Left ventricle myocardium inferior (tissue), 1 donor: ENCODE results near the gene ZNF689. TPM values are rescaled to one million over a fixed set of nuclear protein-coding genes. Genes with fewer than 3 reads are reported as not detected.

Experiments used
- DNase-seq: peaks from one replicate; pipeline ENCODE4 v3.0.0-alpha.2; 2020
- H3K27ac ChIP-seq: fragments of 200-600 bp; replicated peaks from 2 replicates; pipeline ENCODE4 v1.8.0; 2021
- H3K27me3 ChIP-seq: fragments of 200-600 bp; 2 replicates; pipeline ENCODE4 v1.8.0; 2021; ENCODE audit warnings: low read depth
- H3K36me3 ChIP-seq: fragments of 200-600 bp; 2 replicates; pipeline ENCODE4 v1.8.0; 2021
- H3K4me1 ChIP-seq: fragments of 200-600 bp; 2 replicates; pipeline ENCODE4 v1.8.0; 2021
- H3K4me3 ChIP-seq: fragments of 200-600 bp; 2 replicates; pipeline ENCODE4 v1.8.0; 2021; ENCODE audit warnings: mild to moderate bottlenecking, moderate library complexity
- H3K9me3 ChIP-seq: fragments of 200-600 bp; replicated peaks from 2 replicates; pipeline ENCODE4 v1.8.0; 2021
- CTCF ChIP-seq: fragments of 200-600 bp; IDR thresholded peaks from 2 replicates; pipeline ENCODE4 v1.8.0; 2021; ENCODE audit warnings: antibody characterized with exemption, mild to moderate bottlenecking, borderline replicate concordance
- intact Hi-C: fragments of 100-400 bp; cut with micrococcal nuclease; formaldehyde crosslinking; loops from one replicate; pipeline ENCODE4 v1.11.0; 2022
- total RNA-seq: library from RNA; stranded (reverse); fragmentation: NEBNext Ultra II Directional; extraction: Animal tissue kit (Norgen Biotek cat#: 25700); gene quantifications from one replicate; pipeline ENCODE4 v1.2.1, GENCODE V29; 2021
- donor health status: DM: no; HTN: yes; CAD: no; lungs with severe emphysema.

Gene ZNF689
- total RNA-seq, 1 donor from 2014 or later = 5.0 TPM

- H3K9me3 ChIP-seq = no peaks in the 10 kb centered on the region
- no peak overlapping the region for H3K27ac ChIP-seq
- DNase-seq = no peak
- no peak overlapping the region for H3K4me3 ChIP-seq
- intact Hi-C loops = no loop called here
- peaks cover 36% of the 10 kb centered on the region for H3K4me1 ChIP-seq
- no peak for TF ChIP-seq CTCF
- H3K27me3 ChIP-seq = no peaks in the 10 kb centered on the region
- H3K36me3 ChIP-seq = no peaks in the 10 kb centered on the region
Observed at GRCh38 chr16:30567991-30568638, 42.1 kb downstream of the ZNF689 start.

- no peaks in the 10 kb centered on the region for H3K27me3 ChIP-seq
- no peak for DNase-seq
- H3K4me1 ChIP-seq = peaks cover 31% of the 10 kb centered on the region
- H3K4me3 ChIP-seq = no peak overlapping the region
- H3K36me3 ChIP-seq = no peaks in the 10 kb centered on the region
- H3K9me3 ChIP-seq = no peaks in the 10 kb centered on the region
- no peak overlapping the region for H3K27ac ChIP-seq
- no peak for TF ChIP-seq CTCF
- intact Hi-C loops = no loop called here
Observed at GRCh38 chr16:30567160-30567990, 42.8 kb downstream of the ZNF689 start.

GRCh38 chr16:30566531-30566930 is 43.7 kb downstream of the ZNF689 start:
- no peak for DNase-seq
- Histone ChIP-seq H3K36me3 (no peaks in the 10 kb centered on the region), H3K9me3 (no peaks in the 10 kb centered on the region), H3K27ac (no peak overlapping the region), H3K4me1 (peaks cover 29% of the 10 kb centered on the region), H3K27me3 (no peaks in the 10 kb centered on the region), H3K4me3 (no peak overlapping the region)
- TF ChIP-seq CTCF = no peak
- intact Hi-C loops = no loop called here

GRCh38 chr16:30565984-30566383 is 44.2 kb downstream of the ZNF689 start:
- intact Hi-C loops = no loop called here
- no peaks in the 10 kb centered on the region for H3K27me3 ChIP-seq
- no peaks in the 10 kb centered on the region for H3K36me3 ChIP-seq
- no peak for DNase-seq
- no peaks in the 10 kb centered on the region for H3K9me3 ChIP-seq
- H3K27ac ChIP-seq = no peak overlapping the region
- peaks cover 28% of the 10 kb centered on the region for H3K4me1 ChIP-seq
- TF ChIP-seq CTCF = no peak
- no peak overlapping the region for H3K4me3 ChIP-seq

- intact Hi-C loops = no loop called here
- H3K9me3 ChIP-seq = no peaks in the 10 kb centered on the region
- no peak for DNase-seq
- H3K36me3 ChIP-seq = no peaks in the 10 kb centered on the region
- H3K4me3 ChIP-seq = no peak overlapping the region
- H3K27me3 ChIP-seq = no peaks in the 10 kb centered on the region
- TF ChIP-seq CTCF = no peak
- no peak overlapping the region for H3K27ac ChIP-seq
- peaks cover 28% of the 10 kb centered on the region for H3K4me1 ChIP-seq
Observed at GRCh38 chr16:30565526-30565925, 44.7 kb downstream of the ZNF689 start.
